ENCODE measurements around the gene MACROD2. TPM values are rescaled to one million over a fixed set of nuclear protein-coding genes. Genes with fewer than 3 reads are reported as not detected.

MACROD2 gene
- total RNA-seq, 1 experiment from 2014 or later, result 3.7 TPM

- no peak overlapping the region for H2AFZ ChIP-seq (ENCODE audit: low read depth, low read length, poor library complexity, severe bottlenecking)
- ChIA-PET RAD21 (ENCODE audit: low non-redundant PET in 1 of 2, low total read pairs in 2 of 2, uncharacterized antibody in 2 of 2, unreplicated experiment in 2 of 2) (no interaction called here), CTCF (no interaction called here), POLR2A (no interaction called here)
- no peaks in the 10 kb centered on the region for H3K36me3 ChIP-seq (ENCODE audit: control insufficient read depth in 1 of 2, insufficient read depth in 2 of 2, low read length in 2 of 2)
- H3K27me3 ChIP-seq (ENCODE audit: insufficient read depth, low read length), result no peaks in the 10 kb centered on the region
- no TSS peak for BruUV-seq (replicated peaks)
- H4K20me1 ChIP-seq (ENCODE audit: insufficient read depth), result no peaks in the 10 kb centered on the region
- H3K4me3 ChIP-seq (replicated peaks in 1 of 2; ENCODE audit: low read depth in 1 of 2, low read length in 2 of 2), result no peak overlapping the region
- H3K9me2 ChIP-seq (ENCODE audit: insufficient read depth), result no peaks in the 10 kb centered on the region
- no peaks in the 10 kb centered on the region for H3K4me1 ChIP-seq (ENCODE audit: control insufficient read depth in 1 of 2, insufficient read depth in 2 of 2, low read length in 2 of 2)
- H3K27ac ChIP-seq (ENCODE audit: low read depth, low read length), result no peak overlapping the region
- ATAC-seq, result no peak
- H3K79me2 ChIP-seq (ENCODE audit: insufficient read depth, low read length), result no peaks in the 10 kb centered on the region
- no peaks in the 10 kb centered on the region for H3K9me3 ChIP-seq (ENCODE audit: control insufficient read depth in 1 of 2, insufficient read depth in 1 of 2, low read depth in 1 of 2, low read length in 2 of 2)
- H3K9ac ChIP-seq (ENCODE audit: low read length), result no peak overlapping the region
- intact Hi-C loops (cut with micrococcal nuclease), result no loop called here
- H3K4me2 ChIP-seq (ENCODE audit: low read length), result no peak overlapping the region
- no peak for TF ChIP-seq SP1 (IDR thresholded peaks at IDR 0.05; ENCODE audit: low read depth)
- no peak for TF ChIP-seq SRF (IDR thresholded peaks at IDR 0.05; ENCODE audit: low read depth)
- DNase-seq (ENCODE audit: low read depth, low spot score), result no peak
These were observed 746.3 kb downstream of the MACROD2 start for GRCh38 chr20:14741616-14742015.

DNA sequence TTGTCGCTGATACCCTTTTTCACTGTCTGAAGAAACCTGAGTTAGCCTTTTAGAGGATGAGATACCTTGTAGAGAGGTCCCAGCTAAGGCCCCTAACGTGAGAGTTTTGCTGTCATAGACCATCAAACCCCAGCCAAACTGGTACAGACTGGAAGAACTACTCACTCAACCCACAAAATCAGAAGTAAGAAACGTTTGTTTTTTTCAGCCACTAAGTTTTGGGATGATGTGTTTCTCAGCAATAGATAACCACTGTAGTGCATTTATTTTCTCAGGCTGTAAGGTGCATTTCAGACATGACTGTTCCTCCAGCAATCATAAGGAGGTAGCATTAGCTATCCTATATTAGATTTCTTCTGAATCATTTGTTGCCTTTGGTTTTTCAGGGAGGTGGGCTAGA is 749.4 kb downstream of the MACROD2 start:
- no peak for ATAC-seq
- Histone ChIP-seq H3K4me3 (replicated peaks in 1 of 2; ENCODE audit: low read depth in 1 of 2, low read length in 2 of 2) (no peak overlapping the region), H3K4me2 (ENCODE audit: low read length) (no peak overlapping the region), H3K9me2 (ENCODE audit: insufficient read depth) (no peaks in the 10 kb centered on the region), H3K79me2 (ENCODE audit: insufficient read depth, low read length) (no peaks in the 10 kb centered on the region), H3K9ac (ENCODE audit: low read length) (no peak overlapping the region), H3K4me1 (ENCODE audit: control insufficient read depth in 1 of 2, insufficient read depth in 2 of 2, low read length in 2 of 2) (no peaks in the 10 kb centered on the region), H2AFZ (ENCODE audit: low read depth, low read length, poor library complexity, severe bottlenecking) (no peak overlapping the region), H3K36me3 (ENCODE audit: control insufficient read depth in 1 of 2, insufficient read depth in 2 of 2, low read length in 2 of 2) (no peaks in the 10 kb centered on the region), H3K27me3 (ENCODE audit: insufficient read depth, low read length) (no peaks in the 10 kb centered on the region), H3K27ac (ENCODE audit: low read depth, low read length) (no peak overlapping the region), H4K20me1 (ENCODE audit: insufficient read depth) (no peaks in the 10 kb centered on the region), H3K9me3 (ENCODE audit: control insufficient read depth in 1 of 2, insufficient read depth in 1 of 2, low read depth in 1 of 2, low read length in 2 of 2) (no peaks in the 10 kb centered on the region)
- ChIA-PET POLR2A (no interaction called here), CTCF (no interaction called here), RAD21 (ENCODE audit: low non-redundant PET in 1 of 2, low total read pairs in 2 of 2, uncharacterized antibody in 2 of 2, unreplicated experiment in 2 of 2) (no interaction called here)
- no TSS peak for BruUV-seq (replicated peaks)
- DNase-seq (ENCODE audit: low read depth, low spot score), result no peak
- intact Hi-C loops (cut with micrococcal nuclease), result no loop called here
- TF ChIP-seq ATF3 (IDR thresholded peaks at IDR 0.05), result no peak
- TF ChIP-seq CTCF (IDR thresholded peaks at IDR 0.05 in 2 of 3, conservative IDR thresholded peaks at IDR 0.05 in 1 of 3; ENCODE audit: borderline replicate concordance in 1 of 3, insufficient read depth in 1 of 3, low read depth in 2 of 3, low read length in 2 of 3), result no peak
- no peak for TF ChIP-seq EGR1 (IDR thresholded peaks at IDR 0.05; ENCODE audit: low read depth)
- no peak for TF ChIP-seq EZH2 (IDR thresholded peaks at IDR 0.05)
- no peak for TF ChIP-seq EZH2phosphoT487 (IDR thresholded peaks at IDR 0.05; ENCODE audit: borderline replicate concordance)
- TF ChIP-seq, protein P1, sequence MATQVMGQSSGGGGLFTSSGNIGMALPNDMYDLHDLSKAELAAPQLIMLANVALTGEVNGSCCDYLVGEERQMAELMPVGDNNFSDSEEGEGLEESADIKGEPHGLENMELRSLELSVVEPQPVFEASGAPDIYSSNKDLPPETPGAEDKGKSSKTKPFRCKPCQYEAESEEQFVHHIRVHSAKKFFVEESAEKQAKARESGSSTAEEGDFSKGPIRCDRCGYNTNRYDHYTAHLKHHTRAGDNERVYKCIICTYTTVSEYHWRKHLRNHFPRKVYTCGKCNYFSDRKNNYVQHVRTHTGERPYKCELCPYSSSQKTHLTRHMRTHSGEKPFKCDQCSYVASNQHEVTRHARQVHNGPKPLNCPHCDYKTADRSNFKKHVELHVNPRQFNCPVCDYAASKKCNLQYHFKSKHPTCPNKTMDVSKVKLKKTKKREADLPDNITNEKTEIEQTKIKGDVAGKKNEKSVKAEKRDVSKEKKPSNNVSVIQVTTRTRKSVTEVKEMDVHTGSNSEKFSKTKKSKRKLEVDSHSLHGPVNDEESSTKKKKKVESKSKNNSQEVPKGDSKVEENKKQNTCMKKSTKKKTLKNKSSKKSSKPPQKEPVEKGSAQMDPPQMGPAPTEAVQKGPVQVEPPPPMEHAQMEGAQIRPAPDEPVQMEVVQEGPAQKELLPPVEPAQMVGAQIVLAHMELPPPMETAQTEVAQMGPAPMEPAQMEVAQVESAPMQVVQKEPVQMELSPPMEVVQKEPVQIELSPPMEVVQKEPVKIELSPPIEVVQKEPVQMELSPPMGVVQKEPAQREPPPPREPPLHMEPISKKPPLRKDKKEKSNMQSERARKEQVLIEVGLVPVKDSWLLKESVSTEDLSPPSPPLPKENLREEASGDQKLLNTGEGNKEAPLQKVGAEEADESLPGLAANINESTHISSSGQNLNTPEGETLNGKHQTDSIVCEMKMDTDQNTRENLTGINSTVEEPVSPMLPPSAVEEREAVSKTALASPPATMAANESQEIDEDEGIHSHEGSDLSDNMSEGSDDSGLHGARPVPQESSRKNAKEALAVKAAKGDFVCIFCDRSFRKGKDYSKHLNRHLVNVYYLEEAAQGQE (IDR thresholded peaks at IDR 0.05; ENCODE audit: low read depth), result no peak
- no peak for TF ChIP-seq ZFX (IDR thresholded peaks at IDR 0.05)
- TF ChIP-seq POLR2A (IDR thresholded peaks at IDR 0.05; ENCODE audit: borderline replicate concordance, extremely low read depth, insufficient read depth, insufficient read length), result no peak
- no peak for TF ChIP-seq SP1 (IDR thresholded peaks at IDR 0.05; ENCODE audit: low read depth)
- TF ChIP-seq TCF7L2 (IDR thresholded peaks at IDR 0.05; ENCODE audit: borderline replicate concordance, extremely low read depth, insufficient read depth, insufficient read length), result no peak
- no peak for TF ChIP-seq FOSL1 (IDR thresholded peaks at IDR 0.05; ENCODE audit: low read depth)
- no peak for TF ChIP-seq SRF (IDR thresholded peaks at IDR 0.05; ENCODE audit: low read depth)
- no peak for TF ChIP-seq POLR2AphosphoS5 (IDR thresholded peaks at IDR 0.05; ENCODE audit: low read depth, low read length)

Data from HCT116 (cell line).